SIG-M5 (cell line): ENCODE results near the gene TMEM174.

ENCODE experiments used
- DNase-seq: peaks from one replicate; lab custom pipeline; 2025; lab: John Stamatoyannopoulos, UW

The TMEM174 gene

DNA sequence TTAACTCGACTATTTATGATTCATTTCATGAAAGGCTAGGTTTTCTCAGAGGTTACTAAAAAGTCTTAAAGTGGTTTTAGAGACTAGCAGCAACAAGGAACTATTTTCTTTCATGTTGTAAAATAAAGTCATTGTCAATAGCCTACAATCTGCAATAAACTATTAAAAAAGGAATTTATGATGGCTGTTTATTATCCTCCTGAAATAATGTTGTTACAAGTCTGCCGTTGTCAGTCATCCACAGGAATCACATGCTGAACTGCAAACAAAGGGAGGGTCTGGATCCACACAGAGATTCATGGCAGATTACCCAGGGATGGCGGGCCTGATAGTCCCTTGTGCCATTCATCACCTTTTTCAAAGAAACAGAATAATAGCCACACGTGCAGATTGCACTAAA, 49.2 kb downstream of the TMEM174 start:
- no peak for DNase-seq
